GM18499 (cell line): ENCODE results near the gene CALHM1.
A peak's percentile ranks its signal among the peaks of the same experiment; 100 is the strongest.
"Not testable (repeated sequence)": the region's sequence is repeated elsewhere in the genome, so short reads cannot be mapped to it uniquely, and the experiment has no call there.

Experiments
- ATAC-seq: cut with Tn5 transposase; IDR thresholded peaks from one replicate; pipeline ENCODE4 v1.9.1; 2021; ENCODE audit warnings: moderate number of reproducible peaks; ENCODE audit not compliant: insufficient read depth, unreplicated experiment

CALHM1 gene

DNA sequence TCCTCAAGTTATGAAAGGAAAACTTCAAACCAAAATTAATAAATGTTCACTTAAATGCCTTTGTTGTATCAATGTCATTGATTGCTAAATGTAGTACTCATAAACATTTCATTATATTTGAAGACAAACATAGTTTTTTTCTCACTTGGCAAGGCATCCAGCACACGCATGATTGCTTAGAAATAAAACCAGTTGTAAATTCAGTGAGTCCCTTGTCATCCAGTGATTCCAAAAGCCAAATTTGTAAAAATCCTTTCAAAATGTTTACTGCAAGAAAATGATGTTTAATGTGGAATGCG lies 28.7 kb upstream of the CALHM1 start:
- ATAC-seq: no peak

DNA sequence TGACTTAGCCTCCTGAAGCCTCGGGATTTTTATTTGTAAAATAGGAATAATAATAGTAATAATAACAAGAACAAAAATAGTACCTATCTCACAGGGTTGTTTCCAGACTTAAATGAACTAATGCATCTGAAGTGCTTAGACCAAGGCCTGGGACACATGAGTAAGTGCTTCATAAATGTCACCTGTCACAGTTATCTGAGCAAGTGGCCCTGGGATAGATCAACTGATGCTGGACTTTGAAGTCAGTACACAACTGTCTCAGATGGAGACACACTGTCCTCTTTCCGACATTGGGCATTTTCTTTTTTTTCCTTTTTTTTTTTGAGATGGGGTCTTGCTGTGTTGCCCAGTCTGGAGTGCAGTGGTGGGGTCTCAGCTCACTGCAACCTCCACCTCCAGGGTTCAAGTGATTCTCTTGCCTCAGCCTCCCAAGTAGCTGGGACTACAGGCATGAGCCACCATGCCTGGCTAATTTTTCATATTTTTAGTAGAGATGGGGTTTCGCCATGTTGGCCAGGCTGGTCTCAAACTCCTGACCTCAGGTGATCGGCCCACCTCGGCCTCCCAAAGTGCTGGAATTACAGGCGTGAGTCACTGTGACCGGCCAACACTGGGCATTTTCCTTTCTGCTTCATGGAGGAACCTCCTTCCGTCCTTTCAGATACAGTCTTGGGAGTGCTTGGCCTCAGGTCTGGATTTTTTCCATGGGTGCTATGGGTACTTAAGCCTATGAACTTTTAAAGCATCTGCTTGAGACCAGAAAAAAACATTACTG lies 28.1 kb upstream of the CALHM1 start:
- not testable (repeated sequence) for ATAC-seq

DNA sequence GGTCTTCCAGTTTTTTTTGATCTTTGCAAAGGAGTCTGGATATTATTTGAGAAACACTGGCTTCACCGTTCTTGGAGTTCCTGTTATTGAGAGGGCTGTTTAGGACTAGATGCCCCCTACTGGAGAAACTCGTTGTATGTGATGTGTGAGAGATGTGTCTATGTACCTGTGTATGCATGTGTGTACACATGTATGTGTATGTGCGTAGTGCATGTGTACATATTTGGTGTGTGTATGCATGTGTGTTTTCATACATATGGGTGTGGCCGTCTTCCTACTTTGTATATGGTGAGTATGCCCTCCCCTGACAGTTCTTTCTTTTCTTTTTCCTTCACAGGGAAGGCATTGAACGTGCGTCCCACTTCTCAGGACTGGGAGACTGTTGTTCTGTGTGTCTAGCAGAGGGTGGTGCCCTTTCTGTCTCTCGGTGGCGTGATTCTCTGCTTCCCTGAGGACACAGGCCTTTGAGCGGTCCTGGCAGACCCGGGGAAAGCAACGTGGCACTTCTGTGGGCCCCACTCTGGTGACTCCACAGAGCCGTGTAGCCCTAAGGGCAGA lies 23.4 kb upstream of the CALHM1 start:
- ATAC-seq: no peak

DNA sequence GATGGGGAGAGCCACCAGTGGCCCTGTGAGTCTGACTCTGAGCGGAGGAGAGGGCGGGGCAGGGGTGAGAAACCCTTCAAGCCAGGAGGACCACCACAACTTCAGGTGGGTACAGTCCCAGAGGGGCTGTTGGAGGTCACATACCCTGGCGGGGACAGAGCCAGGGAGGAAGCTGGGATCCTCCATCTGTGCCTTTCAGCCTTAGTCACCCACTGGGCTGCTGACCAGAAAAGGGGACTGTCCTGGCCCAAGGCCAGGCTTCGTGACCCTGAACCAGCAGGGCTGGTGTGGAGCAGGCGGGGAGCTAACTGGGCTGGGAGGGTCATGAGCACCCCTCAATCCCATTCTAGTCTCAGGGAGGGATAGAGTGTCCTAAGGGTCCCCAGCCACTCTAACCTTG lies 21.8 kb upstream of the CALHM1 start:
- ATAC-seq: no peak

DNA sequence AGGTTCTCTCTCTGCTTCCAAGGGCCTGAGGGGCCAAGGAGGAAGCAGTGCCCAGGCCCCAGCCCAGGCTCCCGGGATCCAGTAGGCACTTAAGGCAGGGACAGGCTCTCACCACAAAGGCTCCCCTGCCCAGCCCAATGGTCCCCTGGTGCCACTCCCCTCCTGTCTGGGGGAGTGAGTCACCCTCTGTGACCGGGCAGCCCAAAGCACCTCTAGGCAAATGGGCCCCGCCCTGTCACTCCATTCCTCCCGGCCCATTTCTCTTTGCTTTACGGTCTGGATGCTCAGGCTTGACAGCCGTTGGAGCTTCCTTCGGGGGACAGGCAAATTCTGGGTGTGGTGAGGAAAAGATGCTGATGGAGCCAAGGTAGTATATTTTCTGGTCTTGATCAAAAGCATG lies 20.4 kb upstream of the CALHM1 start, which contains the start of gene CALHM3:
TSS of gene CALHM3 (minus strand) at position 106 of the 400 bp plus-strand sequence. CDS start 208 bp downstream, outside the sequence.
- no peak for ATAC-seq

DNA sequence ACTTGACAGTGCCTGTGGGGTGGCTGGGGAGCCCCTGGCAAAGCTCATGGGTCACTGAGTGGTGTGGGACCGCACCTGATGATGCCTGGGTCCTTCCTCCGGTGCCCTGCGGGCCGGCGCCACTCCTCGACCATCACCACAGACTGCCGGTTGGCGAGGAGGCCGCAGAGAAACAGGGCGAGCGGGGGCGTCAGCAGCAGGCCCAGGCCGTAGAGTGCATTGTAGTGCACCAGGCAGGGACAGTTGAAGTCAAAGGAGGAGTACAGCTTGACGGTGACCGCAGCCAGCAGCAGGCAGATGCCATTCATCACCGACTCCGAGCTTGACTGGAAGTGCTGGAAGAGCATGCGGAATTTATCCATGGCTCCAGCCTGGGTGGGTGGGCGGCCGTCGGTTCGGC lies 20.0 kb upstream of the CALHM1 start:
- no peak for ATAC-seq

DNA sequence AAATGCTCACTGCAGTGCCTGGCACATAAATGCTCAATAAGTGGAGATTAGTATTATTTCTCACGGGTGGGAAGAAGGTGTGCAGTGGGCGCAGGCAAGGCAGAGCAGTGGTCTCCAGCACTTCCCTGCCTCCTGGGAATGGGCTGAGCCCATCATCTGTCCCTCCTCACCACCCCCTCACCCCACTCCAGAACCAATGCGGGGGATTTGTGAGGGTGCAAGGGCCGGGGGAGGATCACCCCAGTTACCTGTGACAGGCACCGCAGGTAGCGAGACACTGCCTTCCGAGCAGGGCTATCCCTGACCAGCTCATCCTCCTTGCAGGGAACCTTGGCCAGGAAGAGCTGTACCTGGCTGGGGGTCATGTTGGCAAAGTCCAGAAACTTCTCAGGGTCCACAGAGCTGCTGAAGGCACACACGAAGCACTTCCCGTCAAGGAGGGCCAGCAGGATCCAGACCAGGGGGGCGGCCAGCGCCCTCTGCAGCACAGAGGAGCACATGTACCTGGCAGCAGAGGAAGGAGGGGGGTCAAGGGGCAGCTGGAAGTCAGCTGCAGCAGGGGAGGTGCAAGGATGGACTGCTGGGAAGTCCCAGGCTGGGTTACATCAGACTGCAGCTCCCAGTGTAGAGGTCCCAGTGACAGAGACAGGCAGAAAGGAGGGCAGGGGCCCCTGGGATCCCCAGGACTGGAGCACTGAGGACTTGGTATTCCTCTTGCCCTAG lies 17.5 kb upstream of the CALHM1 start:
- no peak for ATAC-seq

DNA sequence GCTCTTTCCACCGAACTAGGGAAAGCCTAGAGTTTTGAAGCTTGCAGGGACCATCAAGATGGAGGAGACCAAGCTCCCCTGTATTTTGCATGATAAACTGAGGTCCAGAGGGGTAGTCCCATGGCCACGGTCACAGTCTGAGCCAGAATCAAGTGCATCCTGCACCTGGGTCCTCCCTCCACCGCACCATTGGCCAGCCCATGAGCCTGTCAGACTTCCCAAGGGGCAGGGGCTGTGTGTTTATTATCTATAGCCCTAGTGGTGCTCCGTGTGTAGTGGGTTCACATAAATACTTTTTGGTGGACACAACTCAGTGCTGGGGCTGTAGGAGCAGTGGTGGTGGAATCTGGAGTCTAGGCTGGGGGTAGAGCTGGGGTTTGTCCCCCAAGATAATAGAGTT lies 16.7 kb upstream of the CALHM1 start:
- ATAC-seq: no peak

DNA sequence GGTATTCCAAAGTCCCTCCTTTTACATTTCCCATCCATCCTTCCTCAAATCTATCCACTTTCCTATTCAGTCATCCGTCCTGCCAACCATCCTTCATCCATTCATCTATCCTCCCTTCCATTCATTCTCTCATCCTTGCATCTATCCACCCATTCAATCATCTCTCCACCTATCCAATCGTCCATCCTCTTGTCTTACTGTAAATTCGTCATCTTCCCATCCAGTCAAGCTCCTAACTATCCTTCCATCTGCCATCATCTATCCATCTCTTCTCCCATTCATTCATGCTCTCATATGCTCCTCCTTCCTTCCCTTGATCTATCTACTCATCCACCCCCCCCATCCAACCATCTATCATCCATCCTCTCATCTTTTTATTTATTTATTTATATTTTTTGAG lies 15.4 kb upstream of the CALHM1 start:
- ATAC-seq: no peak

DNA sequence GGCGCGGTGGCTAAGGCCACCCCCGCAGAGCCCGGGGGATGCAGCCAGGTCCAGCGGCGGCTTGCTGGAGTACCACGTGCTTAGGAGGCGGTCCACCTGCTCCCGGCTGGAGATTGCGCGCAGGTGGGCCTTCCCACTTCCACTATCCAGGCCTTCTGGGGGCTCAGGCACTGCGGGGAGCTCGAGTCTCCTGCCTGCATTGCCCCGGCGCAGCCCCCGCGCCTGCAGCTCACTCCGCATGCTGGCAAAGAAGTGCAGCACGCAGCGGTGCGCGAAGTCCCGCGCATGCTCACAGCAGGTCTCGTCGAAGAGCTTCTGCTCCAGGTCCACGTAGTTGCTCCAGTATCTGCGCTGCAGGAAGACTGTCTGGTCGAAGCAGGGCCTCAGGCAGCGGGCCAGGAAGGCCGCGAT lies 14.6 kb upstream of the CALHM1 start:
- no peak for ATAC-seq

DNA sequence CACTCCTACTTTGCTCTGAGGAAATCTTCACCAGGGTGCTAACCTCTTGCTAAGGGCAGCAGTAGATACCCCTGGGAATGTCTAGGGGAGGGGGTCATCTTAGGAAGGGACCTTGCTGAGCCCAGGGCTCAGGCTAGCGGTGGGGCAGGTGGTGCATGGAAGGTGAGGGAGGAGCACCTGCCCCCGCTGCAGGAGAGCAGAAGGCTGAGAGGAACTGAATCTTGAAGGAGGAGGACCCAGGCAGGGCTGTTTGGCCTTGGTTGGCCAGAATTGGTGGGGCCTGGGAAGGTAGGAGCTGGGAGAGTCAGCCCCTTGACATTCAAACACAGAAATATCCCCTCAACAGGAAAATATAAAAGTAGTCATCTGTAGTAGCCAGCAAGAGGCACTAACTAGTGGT lies 13.3 kb upstream of the CALHM1 start:
- no peak for ATAC-seq

DNA sequence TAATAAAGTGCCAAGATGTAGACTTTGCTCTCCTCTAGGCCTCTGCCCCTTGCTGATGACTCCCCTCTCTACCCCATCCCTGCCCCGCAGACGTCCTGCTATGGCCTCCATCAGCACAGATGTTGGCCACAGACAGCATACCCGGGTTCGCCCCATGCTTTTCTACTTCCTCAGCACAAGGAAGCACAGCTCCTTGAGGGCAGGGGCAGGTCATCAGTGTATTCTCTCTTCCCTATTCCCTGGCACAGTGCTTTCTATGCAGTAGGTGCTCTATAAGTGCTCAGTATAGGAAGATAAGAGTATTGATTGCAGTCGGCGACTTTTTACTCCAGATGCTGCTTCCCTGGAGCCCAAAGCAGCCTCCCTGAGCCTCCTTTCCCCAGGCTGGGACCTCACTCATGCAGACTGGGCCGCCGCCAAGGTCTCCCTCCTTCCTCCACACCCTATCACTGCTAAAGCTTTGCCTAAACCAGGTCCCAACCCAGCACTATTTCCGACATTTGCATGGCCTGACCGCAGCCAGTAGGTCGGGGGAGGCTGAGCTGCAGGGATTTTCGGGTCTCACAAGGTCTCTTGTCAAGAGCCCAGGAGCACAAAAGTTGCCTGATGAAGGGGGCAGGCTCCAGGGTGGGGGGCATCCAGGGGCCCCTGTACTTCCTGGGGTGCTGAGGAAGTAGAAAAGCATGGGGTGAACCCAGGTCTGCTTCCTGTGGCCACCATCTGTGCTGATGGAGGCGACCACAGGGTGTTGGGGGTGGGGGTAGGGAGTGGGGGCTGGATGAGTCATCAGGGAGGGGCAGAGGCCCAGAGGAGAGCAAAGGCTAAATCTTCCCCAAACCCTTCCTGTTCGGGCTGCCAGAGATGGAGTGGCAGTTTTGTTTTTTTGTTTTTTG lies 12.3 kb upstream of the CALHM1 start:
- ATAC-seq: peak; percentile 60

DNA sequence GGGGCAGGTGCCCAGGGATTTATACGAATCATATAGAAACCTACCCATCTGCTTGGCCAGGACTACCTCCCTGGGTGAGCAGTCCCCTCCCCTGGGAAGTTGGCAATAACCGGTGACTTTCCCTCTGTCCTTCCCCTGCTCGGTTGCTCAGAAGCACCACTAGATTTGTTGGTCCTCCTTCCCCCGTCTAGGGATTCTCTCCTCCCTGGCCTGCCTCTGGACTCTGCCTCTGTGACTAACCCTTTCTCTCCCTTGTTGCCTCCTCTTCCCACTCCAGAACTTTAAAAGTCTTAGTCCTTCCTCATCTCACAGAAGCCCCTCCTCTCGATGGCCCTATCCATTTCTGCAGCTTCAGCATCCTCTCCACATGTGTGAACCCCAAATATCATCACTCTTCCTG lies 10.5 kb upstream of the CALHM1 start:
- no peak for ATAC-seq

DNA sequence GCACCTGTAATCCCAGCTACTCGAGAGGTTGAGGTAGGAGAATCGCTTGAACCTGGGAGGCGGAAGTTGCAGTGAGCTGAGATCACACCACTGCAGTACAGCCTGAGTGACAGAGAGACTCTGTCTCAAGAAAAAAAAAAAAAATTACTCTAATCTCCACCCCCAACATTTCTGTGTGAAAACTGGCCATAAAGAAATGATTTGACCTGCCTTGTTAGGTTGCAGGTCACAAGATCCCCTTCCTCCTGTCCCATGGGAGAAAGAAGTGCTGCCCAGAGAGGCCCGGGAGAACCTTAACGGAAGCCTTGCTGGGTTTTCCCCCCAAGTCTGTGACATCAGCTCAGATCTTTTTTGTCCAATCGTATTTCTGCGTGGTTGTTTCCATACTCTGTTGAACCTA lies 8.7 kb upstream of the CALHM1 start:
- ATAC-seq: peak; percentile 26

DNA sequence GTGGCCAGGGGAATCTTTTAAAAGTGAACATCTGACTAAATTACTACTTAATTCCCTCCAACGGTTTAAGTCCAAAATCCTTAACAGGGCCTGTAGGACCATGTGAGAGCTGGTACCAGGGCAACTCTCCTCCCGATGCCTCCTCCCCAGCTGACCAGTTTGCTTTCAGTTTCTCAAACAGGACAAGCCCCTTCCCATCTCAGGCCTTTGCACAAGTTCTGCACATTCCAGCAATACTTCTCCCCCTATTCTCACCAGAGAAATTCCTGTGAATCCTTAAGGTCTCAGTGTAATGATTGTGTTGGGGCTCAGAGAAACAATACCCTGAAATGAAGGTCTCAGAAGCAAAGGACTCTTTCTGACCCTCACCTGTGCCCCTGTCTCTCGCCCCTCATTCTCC lies 8.0 kb upstream of the CALHM1 start:
- no peak for ATAC-seq

DNA sequence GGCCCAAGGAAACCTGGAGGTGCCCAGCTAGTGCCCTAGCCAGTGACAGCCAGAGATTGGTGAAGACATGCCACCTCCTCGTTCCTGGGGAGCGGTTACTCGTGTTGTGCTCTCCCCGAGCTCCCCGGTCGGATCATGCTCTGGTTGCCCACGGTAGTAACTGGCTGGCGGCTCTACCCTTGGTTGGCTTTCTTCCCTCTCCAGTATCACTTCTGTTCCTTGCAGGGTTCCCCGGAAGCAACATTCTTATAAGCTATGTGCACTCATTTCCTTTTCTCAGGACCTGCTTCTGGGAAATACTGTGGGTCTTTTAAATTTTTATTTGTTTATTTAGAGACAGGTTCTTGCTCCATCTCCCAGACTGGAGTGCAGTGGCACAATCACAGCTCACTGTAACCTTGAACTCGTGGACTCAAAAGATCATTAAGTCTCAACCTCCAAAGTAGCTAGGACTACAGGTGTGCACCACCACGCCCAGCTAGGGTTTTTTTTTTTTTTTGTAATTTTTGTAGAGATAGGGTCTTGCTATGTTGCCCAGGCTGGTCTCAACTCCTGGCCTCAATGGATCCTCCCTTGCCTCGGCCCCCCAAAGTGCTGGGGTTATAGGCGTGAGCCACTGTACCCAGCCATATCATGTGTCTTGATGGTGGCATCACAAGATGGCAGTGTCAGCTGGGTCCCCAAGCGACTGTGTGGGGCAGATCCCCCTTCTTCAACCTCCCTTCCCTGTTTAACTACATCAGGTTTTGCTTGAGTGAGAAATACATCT lies 6.9 kb upstream of the CALHM1 start:
- ATAC-seq: no peak

DNA sequence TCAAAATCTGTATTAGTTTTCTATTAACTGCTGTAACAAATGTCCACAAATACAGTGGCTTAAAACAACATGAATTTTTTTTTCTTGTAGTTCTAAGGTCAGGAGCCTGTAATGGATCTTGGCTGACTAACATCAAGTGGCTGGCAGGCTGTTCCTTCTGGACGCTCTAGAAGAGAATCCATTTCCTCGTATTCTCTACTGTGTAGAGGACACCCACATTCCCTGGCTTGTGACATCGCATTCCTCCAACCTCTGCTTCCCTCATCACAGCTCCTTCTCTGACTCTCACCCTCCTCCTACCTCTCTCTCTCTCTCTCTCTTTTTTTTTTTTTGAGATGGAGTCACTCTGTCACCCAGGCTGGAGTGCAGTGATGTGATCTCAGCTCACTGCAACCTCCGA lies 4.8 kb upstream of the CALHM1 start:
- no peak for ATAC-seq

DNA sequence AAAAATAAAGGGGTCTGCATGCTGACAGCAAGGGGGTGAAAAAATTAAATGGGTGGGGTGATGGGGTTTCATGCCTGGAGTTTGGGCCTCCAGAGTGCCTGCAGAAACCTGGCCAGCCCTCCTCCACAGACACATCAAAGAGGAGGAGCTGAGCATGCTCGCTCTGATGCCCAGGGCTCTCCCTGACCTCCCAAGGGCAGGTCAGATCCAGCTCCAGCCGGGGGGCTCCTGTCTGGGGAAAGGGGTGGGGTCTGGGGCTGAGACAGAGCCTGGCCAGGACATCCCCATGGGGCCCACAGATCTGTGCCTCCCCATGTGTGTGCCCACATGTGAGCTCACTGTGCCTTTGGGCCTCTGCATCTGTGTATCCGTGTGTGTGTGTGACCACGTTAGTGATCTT lies 915 bp upstream of the CALHM1 start:
- no peak for ATAC-seq

DNA sequence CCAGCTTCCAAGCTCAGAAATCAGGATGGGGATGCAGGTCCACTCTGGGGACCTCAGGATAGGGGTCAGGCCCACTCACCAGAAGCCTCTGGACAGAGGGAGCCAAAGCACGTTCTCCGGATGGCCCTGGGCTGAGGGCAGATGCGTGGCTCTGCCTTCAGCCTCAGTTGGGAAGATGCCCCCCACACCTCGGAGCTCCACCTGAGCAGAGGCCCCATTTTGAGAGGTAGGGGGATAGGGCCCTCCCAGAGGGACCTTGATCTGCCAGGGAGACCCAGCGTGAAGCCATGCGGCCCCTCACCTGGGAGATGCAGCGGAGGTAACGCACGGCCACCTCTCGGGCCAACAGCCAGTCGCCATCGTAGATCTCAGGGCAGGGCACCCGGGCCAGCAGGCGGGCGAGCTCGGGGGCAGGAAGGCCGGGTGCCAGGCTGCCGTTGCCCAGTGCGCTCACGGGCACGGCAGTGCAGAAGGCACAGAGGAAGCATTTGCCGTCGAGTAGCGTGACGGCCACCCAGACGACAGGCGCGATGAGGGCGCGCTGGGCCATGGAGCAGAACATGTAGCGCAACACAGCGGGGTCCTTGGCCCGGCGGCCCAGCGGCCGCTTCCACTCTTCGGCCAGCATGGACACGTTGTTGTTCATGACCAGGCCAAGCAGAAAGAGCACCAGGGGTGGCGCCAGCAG lies 660 bp downstream of the CALHM1 start:
- no peak for ATAC-seq
